Measurements from ENCODE around the gene CHAT.
"Not testable (repeated sequence)": the region's sequence is repeated elsewhere in the genome, so short reads cannot be mapped to it uniquely, and the experiment has no call there.

CHAT gene

DNA sequence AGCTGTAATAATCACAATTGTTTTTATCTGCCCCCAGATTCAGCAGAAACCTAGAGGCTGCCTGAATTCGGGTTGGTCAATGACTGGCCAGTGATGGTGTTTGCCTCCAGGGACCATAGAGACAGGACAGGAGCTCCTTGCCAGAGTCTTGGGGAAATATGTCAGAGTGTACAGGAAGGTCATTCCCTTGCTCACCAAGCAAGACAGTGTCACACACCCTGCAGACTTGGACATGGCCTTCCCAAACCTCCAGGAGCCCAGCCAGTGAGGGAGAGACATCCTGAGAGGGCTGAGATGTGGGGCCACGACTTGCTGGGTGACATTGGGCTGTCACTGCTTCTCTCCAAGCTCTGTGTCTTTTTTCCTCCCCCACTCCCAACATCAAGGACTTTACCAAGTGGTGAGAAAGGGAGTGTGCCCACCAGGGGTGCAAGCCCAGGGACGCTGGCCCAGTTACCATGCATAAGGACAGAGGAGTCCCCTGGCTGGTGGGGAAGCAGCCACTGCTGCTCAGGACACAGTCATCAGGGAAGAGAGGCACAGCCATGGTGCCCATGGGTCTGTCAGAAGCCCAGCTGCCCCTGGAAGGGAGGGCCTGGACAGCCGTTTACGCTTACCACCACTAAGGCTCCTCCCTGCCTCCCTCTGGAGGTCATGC lies 40.3 kb downstream of the CHAT start:
- no peak for DNase-seq

- no peak for DNase-seq
Observed at GRCh38 chr10:49655099-49655498, 41.3 kb downstream of the CHAT start.

DNA sequence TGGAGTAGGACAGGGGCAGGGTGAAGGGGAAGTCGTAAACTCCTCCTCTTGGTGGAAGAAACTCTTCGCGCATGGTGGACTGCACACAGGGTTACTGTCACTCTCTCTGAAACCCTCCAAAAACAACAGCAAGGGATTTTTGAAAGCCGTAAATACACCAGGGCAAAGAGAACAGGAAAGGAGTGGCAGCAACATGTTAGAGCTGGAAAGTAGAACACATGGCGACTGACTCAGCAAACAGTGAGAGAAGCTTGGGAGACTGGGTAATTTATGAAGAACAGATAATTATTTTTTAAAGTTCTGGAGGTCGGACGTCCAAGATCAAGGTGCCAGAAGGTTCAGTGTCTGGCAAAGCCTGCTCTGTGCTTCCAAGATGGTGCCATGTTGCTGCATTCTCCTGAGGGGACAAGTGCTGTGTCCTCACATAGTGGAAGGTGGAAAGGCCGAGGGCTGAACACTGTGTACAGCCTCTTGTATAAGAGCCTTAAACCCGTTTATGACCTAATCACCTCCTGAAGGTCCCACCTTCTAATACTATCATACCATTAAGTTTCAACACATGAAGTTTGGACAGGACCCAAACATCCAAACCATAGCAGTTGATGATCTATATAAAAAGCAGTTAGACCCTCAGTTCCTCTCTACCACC lies 43.1 kb downstream of the CHAT start:
- no peak for DNase-seq

DNA sequence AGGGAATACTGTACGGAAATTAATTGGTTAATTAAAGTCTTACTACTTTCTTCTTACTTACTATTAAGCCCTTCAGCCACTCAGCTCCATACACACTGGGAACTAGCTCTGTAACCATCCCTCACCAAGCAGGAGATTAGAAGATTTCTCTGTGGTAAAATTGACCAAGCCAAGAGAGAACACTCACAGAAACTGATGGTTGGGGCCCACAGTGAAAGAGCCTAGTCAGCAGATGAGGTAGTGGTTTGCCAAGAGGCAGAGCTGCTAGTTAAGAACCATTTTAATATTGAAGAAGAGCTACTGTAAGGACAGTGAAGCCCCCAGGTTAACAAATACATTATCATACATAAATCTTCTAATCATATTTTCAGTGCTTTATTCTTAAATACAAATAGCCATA lies 43.8 kb downstream of the CHAT start:
- no peak for DNase-seq

DNA sequence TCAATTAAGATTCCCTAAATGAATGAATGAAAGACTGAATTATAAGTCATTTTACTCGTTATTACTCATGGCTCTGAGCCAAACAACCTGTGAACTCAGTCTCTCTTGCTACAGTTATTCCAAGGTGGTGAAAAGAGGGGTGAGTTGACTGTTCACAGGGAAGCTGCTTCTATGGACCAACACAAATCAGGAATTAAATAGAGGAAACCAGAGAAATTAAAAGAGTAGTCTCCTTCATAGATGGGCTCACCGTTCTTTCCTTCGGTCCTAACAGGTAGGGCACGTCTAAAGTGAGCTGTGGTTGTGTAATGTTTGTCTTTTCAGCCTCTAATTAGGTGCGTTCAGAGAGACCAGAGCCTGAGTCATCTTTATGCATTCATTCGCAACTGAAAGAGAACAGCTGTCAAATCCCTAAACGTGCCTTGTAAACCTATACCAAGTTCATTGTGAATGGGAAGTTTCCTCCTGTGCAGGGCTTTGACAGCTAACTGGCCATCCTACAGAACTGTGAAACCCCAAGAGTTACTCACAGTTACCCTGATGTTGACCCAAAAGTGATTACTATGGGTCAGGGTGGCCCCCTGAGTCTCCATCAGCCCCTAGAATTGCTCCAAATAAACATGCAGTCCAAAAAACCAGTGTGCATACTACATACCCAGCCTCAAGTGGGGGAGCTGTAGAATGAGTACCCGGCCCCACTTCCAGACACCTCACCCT lies 47.5 kb downstream of the CHAT start:
- DNase-seq, result no peak

GRCh38 chr10:49662169-49662830 lies 48.5 kb downstream of the CHAT start:
- no peak for DNase-seq

DNA sequence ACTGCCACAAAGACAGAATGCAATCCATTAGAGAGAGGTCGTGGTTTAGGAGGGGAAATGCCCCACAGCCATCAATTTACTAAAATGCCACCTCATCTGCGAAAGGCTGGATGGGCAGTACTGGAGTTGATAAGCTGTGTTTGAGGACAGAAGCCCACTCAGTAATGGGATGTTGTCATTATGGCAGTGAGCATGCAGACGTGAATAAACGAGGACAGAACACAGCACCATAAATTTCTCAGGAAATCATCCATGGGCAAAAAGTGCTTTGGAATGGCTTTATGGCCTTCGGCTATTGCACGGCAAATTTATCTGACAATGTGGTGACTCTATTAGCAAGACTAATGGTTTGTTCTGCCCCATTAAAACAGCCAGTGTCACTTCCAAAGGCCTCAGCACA lies 49.8 kb downstream of the CHAT start:
- no peak for DNase-seq

DNA sequence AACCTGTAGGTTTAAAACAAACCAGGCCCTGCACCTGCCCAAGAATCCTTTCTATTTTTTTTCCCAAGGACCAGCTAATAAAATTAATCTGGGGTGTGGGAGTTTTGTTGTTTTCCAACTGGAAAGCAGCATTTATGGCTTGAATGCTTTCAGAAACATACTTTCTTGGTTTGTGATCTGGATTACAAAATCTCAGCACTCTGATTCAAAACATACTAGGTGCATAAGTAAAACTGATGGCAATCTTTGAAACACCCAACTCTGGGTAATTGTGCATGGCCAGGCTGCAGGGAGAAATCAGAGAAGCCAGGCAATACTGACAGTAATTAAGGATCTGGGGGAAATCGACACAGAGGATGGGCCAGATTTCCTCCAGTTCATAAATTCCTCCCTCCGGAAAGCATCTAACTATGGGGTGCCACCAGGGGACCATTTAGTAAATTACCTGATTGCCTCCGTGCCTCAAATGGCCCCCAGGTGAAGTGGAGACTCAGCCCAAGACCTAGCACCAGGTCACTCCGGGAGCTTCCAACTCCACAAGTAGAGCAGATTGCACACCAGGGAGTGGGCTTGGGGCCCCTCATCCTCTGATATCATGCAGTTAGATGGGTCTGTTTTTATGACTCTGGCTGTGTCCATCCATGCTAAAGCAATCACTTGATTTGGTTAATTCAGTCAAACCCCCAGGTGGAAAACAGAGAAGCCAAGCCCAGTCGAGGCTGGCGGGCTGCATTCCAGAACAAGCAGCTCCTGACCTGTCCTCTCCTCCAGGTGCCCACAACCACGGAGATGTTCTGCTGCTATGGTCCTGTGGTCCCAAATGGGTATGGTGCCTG lies 50.4 kb downstream of the CHAT start:
- DNase-seq, result no peak

- DNase-seq, result no peak
Observed at GRCh38 chr10:49664842-49665355, 51.1 kb downstream of the CHAT start.

- no peak for DNase-seq
Observed at GRCh38 chr10:49666054-49666615, 52.3 kb downstream of the CHAT start.

GRCh38 chr10:49666685-49667084 lies 52.8 kb downstream of the CHAT start:
- DNase-seq, result no peak

GRCh38 chr10:49667991-49668390 lies 54.2 kb downstream of the CHAT start:
- no peak for DNase-seq

- no peak for DNase-seq
Observed at GRCh38 chr10:49668684-49669083, 54.8 kb downstream of the CHAT start.

GRCh38 chr10:49678827-49679479 lies 65.1 kb downstream of the CHAT start:
- no peak for DNase-seq

DNA sequence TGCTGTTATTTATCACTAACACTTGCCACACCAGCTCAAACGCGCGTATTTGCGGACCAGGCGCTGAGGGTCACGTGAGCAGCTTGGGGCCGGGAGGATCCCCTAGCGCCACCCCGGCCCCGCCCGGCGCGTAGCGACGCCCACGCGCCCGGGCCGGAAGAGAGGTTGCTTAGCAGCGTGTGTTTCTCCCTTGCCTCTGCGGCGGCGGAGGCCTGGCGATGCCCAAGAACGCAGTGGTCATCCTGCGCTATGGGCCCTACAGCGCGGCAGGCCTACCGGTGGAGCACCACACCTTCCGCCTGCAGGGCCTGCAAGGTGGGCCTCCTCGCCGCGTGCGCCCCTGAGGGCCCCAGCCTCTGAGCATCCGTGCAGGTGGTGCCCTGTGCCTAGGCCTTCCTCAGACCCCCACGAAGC lies 65.7 kb downstream of the CHAT start, which contains the start of gene C10orf53:
Gene C10orf53, plus strand, starts transcription at position 172 of the 414 bp plus-strand sequence. Its CDS starts 47 bp downstream, at position 219.
- no peak for DNase-seq

- DNase-seq, result not testable (repeated sequence)
Observed at GRCh38 chr10:49682449-49682848, 68.6 kb downstream of the CHAT start.

DNA sequence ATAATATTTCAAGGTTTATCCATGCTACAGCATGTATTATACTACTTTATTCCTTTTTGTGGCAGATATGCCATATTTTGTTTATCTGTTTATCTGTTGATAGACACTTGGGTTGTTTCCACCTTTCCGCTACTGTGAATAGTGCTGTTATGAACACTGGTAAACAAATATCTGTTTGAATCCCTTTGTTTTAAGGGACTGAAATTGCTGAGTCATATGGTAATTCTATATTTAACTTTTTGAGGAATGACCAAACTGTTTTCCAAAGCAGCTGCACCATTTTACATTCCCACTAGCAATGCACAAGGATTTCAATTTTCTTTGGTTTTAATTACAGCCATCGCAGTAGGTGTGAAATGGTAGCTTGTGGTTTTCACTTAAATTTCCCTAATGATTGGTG lies 69.0 kb downstream of the CHAT start:
- DNase-seq, result no peak

- no peak for DNase-seq
Observed at GRCh38 chr10:49686651-49687050, 72.8 kb downstream of the CHAT start.

GRCh38 chr10:49688261-49688846 lies 74.5 kb downstream of the CHAT start:
- no peak for DNase-seq

DNA sequence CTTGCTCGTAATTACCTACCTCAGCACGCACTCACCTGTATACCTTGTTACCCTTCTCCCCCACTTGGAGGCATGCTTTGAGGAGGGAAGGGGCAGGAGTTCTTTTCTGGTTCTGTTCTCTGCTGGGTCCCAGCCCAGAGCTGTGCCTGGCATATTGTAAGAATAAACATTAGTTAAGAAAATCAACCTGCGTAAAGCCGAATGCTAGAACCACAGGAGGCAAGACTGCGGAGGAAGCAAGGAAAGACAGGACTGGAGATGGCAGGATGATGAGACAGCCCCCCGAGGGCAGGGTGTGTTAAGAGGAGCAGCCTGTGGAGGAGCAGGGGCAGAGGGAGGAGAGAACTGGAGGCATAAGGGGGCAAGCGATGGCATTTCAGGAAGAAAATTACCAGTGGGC lies 75.1 kb downstream of the CHAT start:
- DNase-seq, result no peak

DNA sequence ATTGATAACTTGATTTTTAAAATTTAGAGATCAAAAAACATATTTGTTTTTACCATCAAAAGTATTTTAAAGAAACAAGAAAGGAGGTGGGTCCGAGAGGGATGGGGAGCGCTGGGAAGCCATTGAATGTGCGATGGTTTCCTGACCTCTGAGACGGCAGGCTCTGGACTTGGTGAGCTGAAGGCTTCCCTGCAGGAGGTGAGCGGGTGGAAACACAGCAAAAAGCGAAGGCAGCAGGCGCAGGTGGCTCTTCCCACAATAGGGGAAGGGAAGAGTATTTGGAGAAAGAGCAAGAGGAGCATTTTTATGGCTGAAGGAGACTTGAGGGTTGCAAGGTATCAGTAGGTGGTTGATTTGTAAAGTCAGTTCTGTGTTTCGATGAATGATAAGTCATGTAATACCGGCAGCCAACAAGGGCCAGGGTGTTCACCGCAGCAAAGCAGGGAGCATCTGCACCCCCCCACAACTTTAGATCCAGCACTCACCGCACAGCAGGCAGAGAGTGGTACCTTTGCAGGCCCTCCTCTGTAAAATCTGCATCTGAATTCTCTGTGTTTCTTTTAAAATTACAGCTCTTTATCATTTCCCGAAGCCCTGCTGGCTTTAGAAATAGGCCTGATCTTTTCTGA lies 76.2 kb downstream of the CHAT start:
- DNase-seq, result no peak
